WTC11 (cell line): Measurements from ENCODE around the gene NOTUM. TPM values are rescaled to one million over a fixed set of nuclear protein-coding genes. Genes with fewer than 3 reads are reported as not detected.

ENCODE experiments used
- ATAC-seq: fragments of 200-7000 bp; cut with Tn5 transposase; 2 replicates; pipeline ENCODE4 v1.10.0; 2021; ENCODE audit warnings: mild to moderate bottlenecking, moderate library complexity
- CTCF ChIA-PET: fragments of 300-600 bp; sonication (Branson Sonifier 250); formaldehyde crosslinking; loops from one replicate; lab custom pipeline; 2021; ENCODE audit warnings: antibody characterized with exemption; lab: Charles Lee
- POLR2A ChIA-PET: fragments of 350-600 bp; sonication (Branson Sonifier 250); formaldehyde crosslinking; loops from one replicate; lab custom pipeline; 2021; ENCODE audit warnings: antibody characterized with exemption; lab: Charles Lee
- DNase-seq: peaks from one replicate; pipeline ENCODE4 v3.0.0; 2021; ENCODE audit warnings: low spot score
- H3K27ac Mint-ChIP-seq: 2 replicates; pipeline ENCODE4 v1.8.0; 2021; ENCODE audit warnings: mixed read lengths
- H3K27me3 Mint-ChIP-seq: 2 replicates; pipeline ENCODE4 v1.8.0; 2021; ENCODE audit warnings: low read depth, mild to moderate bottlenecking, moderate library complexity, mixed read lengths
- H3K36me3 Mint-ChIP-seq: 2 replicates; pipeline ENCODE4 v1.8.0; 2021; ENCODE audit warnings: mixed read lengths
- H3K4me1 Mint-ChIP-seq: 2 replicates; pipeline ENCODE4 v1.8.0; 2022; ENCODE audit warnings: mixed read lengths
- H3K4me3 Mint-ChIP-seq: 2 replicates; pipeline ENCODE4 v1.8.0; 2021; ENCODE audit warnings: mild to moderate bottlenecking, moderate library complexity, mixed read lengths
- H3K9me3 Mint-ChIP-seq: 2 replicates; pipeline ENCODE4 v1.8.0; 2021; ENCODE audit warnings: mixed read lengths
- AR ChIP-seq: fragments of 250-450 bp; sonication (Bioruptor Pico); IDR thresholded peaks from 2 replicates; pipeline ENCODE4 v1.9.0; 2021; ENCODE audit warnings: mild to moderate bottlenecking
- ATF2 ChIP-seq: sonication (generic); formaldehyde crosslinking; IDR thresholded peaks from 2 replicates; pipeline ENCODE4 v1.8.1; 2022; ENCODE audit warnings: low read depth, missing genetic modification reagents, borderline replicate concordance
- CDX4 ChIP-seq: fragments of 250-450 bp; sonication (Bioruptor Pico); IDR thresholded peaks from 2 replicates; pipeline ENCODE4 v1.9.0; 2021; ENCODE audit warnings: moderate library complexity, mild to moderate bottlenecking, inconsistent platforms, borderline replicate concordance
- E2F4 ChIP-seq: sonication (generic); formaldehyde crosslinking; IDR thresholded peaks from 2 replicates; pipeline ENCODE4 v1.8.1; 2022; ENCODE audit warnings: low read depth, mild to moderate bottlenecking, moderate library complexity, missing genetic modification reagents, borderline replicate concordance
- E2F5 ChIP-seq: sonication (generic); formaldehyde crosslinking; IDR thresholded peaks from 2 replicates; pipeline ENCODE4 v1.8.1; 2022; ENCODE audit warnings: mild to moderate bottlenecking, moderate library complexity, missing genetic modification reagents
- FOXK1 ChIP-seq: sonication (generic); formaldehyde crosslinking; IDR thresholded peaks from 2 replicates; pipeline ENCODE4 v1.8.0; 2022; ENCODE audit warnings: mild to moderate bottlenecking, moderate library complexity, missing genetic modification reagents
- GABPB1 ChIP-seq: sonication (generic); formaldehyde crosslinking; IDR thresholded peaks from 2 replicates; pipeline ENCODE4 v1.8.1; 2023; ENCODE audit warnings: mild to moderate bottlenecking, missing genetic modification reagents
- GRHL2 ChIP-seq: fragments of 250-450 bp; sonication (Bioruptor Pico); IDR thresholded peaks from 2 replicates; pipeline ENCODE4 v1.8.0; 2022; ENCODE audit warnings: mild to moderate bottlenecking, moderate library complexity; ENCODE audit not compliant: insufficient replicate concordance, severe bottlenecking
- HMGXB4 ChIP-seq: sonication (generic); formaldehyde crosslinking; IDR thresholded peaks from 2 replicates; pipeline ENCODE4 v1.8.1; 2023; ENCODE audit warnings: mild to moderate bottlenecking, moderate library complexity, missing genetic modification reagents
- MYBL2 ChIP-seq: sonication (generic); formaldehyde crosslinking; IDR thresholded peaks from 2 replicates; pipeline ENCODE4 v1.8.1; 2023; ENCODE audit warnings: mild to moderate bottlenecking, moderate library complexity, missing genetic modification reagents
- NFE2L1 ChIP-seq: sonication (generic); formaldehyde crosslinking; IDR thresholded peaks from 2 replicates; pipeline ENCODE4 v1.8.1; 2023; ENCODE audit warnings: missing genetic modification reagents
- NR2C2 ChIP-seq: sonication (generic); formaldehyde crosslinking; IDR thresholded peaks from 2 replicates; pipeline ENCODE4 v1.8.0; 2022; ENCODE audit warnings: mild to moderate bottlenecking, missing genetic modification reagents
- RELA ChIP-seq: sonication (generic); formaldehyde crosslinking; IDR thresholded peaks from 2 replicates; pipeline ENCODE4 v1.8.1; 2022; ENCODE audit warnings: missing genetic modification reagents, mild to moderate bottlenecking, borderline replicate concordance
- RORB ChIP-seq: fragments of 250-450 bp; sonication (Bioruptor Pico); IDR thresholded peaks from 2 replicates; pipeline ENCODE4 v1.9.0; 2021; ENCODE audit warnings: mild to moderate bottlenecking
- SMAD3 ChIP-seq: sonication (generic); formaldehyde crosslinking; IDR thresholded peaks from 2 replicates; pipeline ENCODE4 v1.8.0; 2022; ENCODE audit warnings: missing genetic modification reagents, mild to moderate bottlenecking, borderline replicate concordance
- ZBTB43 ChIP-seq: sonication (generic); formaldehyde crosslinking; IDR thresholded peaks from 2 replicates; pipeline ENCODE4 v1.8.1; 2023; ENCODE audit warnings: mild to moderate bottlenecking, missing genetic modification reagents
- ZNF121 ChIP-seq: sonication (generic); formaldehyde crosslinking; IDR thresholded peaks from 2 replicates; pipeline ENCODE4 v1.8.0; 2023; ENCODE audit warnings: missing genetic modification reagents
- ZNF232 ChIP-seq: sonication (generic); formaldehyde crosslinking; IDR thresholded peaks from 2 replicates; pipeline ENCODE4 v1.8.0; 2022; ENCODE audit warnings: mild to moderate bottlenecking, missing genetic modification reagents
- ZNF281 ChIP-seq: sonication (generic); formaldehyde crosslinking; IDR thresholded peaks from 2 replicates; pipeline ENCODE4 v1.8.0; 2023; ENCODE audit warnings: mild to moderate bottlenecking, missing genetic modification reagents
- total RNA-seq: library from RNA; stranded (reverse); gene quantifications from 3 replicates; pipeline ENCODE4 v1.2.3, GENCODE V29; 2021

The NOTUM gene
- total RNA-seq, 1 experiment from 2014 or later = 1.7 TPM

- CTCF ChIA-PET = interaction anchor here (0.8 to 1.3 kb wide), 2 partner anchors 11 to 34 kb away, joined by 3 to 5 read pairs; no protein-coding TSS in a partner anchor
- no peak for DNase-seq
- TF ChIP-seq GABPB1 (0 out of 2 replicates have a peak, but pooled peaks have one; percentile 2), SMAD3 (CRISPR knock-in tag) (no peak)
- TF ChIP-seq, all 79 proteins: peak for 1
- H3K9me3 Mint-ChIP-seq = no peaks in the 10 kb centered on the region
- POLR2A ChIA-PET = no interaction called here
- no peaks in the 10 kb centered on the region for H3K4me1 Mint-ChIP-seq
- no peak overlapping the region for H3K4me3 Mint-ChIP-seq
- no peak for ATAC-seq
- no peak overlapping the region for H3K27ac Mint-ChIP-seq
- peaks cover 8% of the 10 kb centered on the region; the same call in 1 of the 2 replicates for H3K36me3 Mint-ChIP-seq
- peaks cover 13% of the 10 kb centered on the region for H3K27me3 Mint-ChIP-seq
These were observed 57.6 kb downstream of the NOTUM start for GRCh38 chr17:81903415-81903831.

GRCh38 chr17:81902653-81903414 is 58.2 kb downstream of the NOTUM start:
- no peaks in the 10 kb centered on the region for H3K9me3 Mint-ChIP-seq
- peaks cover 14% of the 10 kb centered on the region for H3K36me3 Mint-ChIP-seq
- POLR2A ChIA-PET = interaction anchor here (1.5 kb wide), 1 partner anchor 33 kb away, joined by 4 read pairs; no protein-coding TSS in a partner anchor
- H3K4me1 Mint-ChIP-seq = no peaks in the 10 kb centered on the region
- peaks cover 13% of the 10 kb centered on the region for H3K27me3 Mint-ChIP-seq
- H3K4me3 Mint-ChIP-seq = peak overlapping the region; percentile 48
- ATAC-seq (peak; percentile 44), DNase-seq (peak; percentile 54)
- H3K27ac Mint-ChIP-seq = no peak overlapping the region
- CTCF ChIA-PET = interaction anchor here (0.6 to 1.8 kb wide), 5 partner anchors 11 to 117 kb away, joined by 3 to 5 read pairs (median 3); no protein-coding TSS in a partner anchor
- TF ChIP-seq GABPB1 = peak; percentile 13; the same call in 1 of the 2 replicates
- TF ChIP-seq E2F4 (CRISPR knock-in tag) = no peak
- no peak for TF ChIP-seq ATF2
- no peak; the same call in 1 of the 2 replicates for TF ChIP-seq MYBL2 (CRISPR knock-in tag)
- TF ChIP-seq GRHL2 (CRISPR knock-in tag) = no peak
- TF ChIP-seq ZNF281 = 0 out of 2 replicates have a peak, but pooled peaks have one; percentile 18
- TF ChIP-seq FOXK1 (CRISPR knock-in tag) = no peak
- no peak for TF ChIP-seq NFE2L1 (CRISPR knock-in tag)
- TF ChIP-seq ZNF121 = no peak
- no peak for TF ChIP-seq NR2C2 (CRISPR knock-in tag)
- no peak for TF ChIP-seq E2F5
- no peak for TF ChIP-seq AR (CRISPR knock-in tag)
- no peak for TF ChIP-seq ZNF232
- peak; percentile 5; the same call in 1 of the 2 replicates for TF ChIP-seq HMGXB4 (CRISPR knock-in tag)
- TF ChIP-seq ZBTB43 (CRISPR knock-in tag) = 0 out of 2 replicates have a peak, but pooled peaks have one; percentile 20
- TF ChIP-seq CDX4 (CRISPR knock-in tag) = no peak
- no peak for TF ChIP-seq RELA (CRISPR knock-in tag)
- no peak for TF ChIP-seq RORB (CRISPR knock-in tag)
